GM21737 (cell line): ENCODE results near the gene SDR39U1.

ENCODE experiments used
- ATAC-seq: cut with Tn5 transposase; IDR thresholded peaks from one replicate; pipeline ENCODE4 v1.9.1; 2021; ENCODE audit warnings: mild to moderate bottlenecking, moderate library complexity; ENCODE audit not compliant: unreplicated experiment

SDR39U1 gene

DNA sequence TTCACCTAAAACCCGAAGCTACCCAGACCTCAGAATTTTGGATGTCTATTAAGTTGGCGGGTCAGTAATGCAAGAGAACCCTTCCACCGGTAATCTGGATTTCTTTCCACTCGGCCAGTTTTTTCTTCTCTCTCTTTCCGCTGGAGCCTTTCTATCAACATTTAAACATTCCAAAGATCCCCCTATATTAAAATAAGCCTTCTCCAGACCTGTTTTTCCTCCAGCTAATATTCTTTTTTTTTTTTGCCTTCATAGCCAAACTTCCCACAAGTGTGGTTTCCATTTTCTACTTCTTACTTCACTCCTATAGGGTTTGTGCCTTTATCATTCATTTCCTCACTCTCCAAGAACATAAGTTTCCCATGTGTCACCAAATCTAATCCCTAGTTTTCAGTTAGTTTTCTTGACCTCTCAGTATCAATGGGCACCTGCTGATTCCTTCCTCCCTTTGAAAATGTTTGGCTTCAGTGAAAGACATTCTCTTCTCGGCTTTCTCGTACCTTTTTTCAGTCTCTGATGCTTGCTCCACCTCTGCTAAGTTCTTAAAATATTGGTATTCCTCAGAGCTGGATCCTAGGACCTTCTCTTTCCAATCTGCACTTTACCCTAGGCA lies 583 bp upstream of the SDR39U1 start:
- no peak for ATAC-seq

DNA sequence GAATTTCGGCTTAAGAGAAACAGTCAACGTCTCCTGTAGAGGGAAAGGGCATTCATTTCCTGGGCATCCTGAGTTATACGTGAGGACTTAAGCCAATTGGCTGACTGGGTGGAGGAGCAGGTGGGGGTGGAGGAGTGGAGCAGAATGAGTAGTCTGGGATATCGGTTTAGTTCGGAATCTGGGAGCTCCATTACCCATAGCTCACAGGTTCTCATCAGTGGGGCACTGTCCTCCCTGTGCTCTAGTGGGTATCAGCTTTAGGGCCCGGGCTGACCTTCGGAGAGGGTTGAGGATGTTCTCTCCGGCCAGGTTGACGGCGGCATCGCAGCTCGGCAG lies 704 bp downstream of the SDR39U1 start:
- no peak for ATAC-seq

- no peak for ATAC-seq
Measured at GRCh38 chr14:24441485-24441884, 1.1 kb downstream of the SDR39U1 start.

DNA sequence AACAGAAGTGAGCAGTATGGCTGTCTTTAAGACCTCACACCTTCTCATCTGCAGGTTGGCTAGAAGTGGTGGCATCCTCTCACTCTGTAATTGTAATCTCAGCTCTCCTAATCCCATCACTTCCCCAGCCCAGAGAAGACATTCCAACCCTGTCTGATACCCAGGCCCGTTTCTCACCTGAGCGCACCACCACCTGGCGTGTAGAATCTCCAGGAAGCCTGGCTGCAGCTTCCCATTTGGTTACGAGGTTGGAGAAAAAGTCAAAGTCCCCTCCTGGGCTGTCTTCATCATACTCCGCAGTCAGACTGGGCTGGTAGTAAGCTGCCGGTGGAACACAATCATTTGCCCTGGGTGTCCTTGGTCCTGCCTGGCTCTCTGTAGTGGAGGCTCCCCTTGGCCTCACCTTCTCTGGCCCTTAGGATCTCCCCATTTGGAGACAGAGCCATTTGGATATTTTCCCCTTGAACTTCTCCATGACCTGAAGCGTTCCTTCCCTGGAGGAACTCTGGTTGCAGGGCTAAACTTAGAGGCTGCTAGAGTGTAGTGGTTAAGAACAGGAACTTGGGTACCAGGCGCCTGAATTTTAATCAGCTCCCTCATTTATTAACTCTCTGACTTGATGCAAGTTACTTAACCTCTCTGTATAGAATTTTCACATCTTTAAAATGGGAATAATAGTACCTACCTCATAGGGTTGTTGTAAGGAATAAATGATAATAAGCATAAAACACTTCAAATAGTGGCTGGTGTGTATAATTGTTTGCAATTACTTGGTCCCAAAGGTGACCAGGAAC lies 1.8 kb downstream of the SDR39U1 start:
- no peak for ATAC-seq

- ATAC-seq, result no peak
Measured at GRCh38 chr14:24439830-24440605, 2.6 kb downstream of the SDR39U1 start.

DNA sequence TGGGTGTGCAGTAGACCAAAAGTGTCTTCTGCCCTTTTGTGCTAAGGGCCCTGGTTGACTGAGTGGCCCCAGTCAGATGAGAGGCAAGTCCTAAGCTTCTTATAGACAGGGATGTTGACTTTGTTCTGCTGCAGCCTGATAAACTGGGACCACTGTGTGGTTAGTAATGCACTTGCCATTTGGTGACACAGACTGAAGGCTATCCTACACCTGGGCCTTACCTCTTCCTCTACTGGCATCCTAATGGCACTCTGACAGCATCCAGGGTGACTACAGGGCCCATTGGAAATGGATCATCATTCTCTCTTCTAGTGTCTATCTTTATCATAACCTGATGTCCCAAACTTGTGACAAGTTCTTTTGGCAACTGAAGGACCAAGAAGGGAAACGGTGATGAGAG lies 3.3 kb downstream of the SDR39U1 start:
- no peak for ATAC-seq

DNA sequence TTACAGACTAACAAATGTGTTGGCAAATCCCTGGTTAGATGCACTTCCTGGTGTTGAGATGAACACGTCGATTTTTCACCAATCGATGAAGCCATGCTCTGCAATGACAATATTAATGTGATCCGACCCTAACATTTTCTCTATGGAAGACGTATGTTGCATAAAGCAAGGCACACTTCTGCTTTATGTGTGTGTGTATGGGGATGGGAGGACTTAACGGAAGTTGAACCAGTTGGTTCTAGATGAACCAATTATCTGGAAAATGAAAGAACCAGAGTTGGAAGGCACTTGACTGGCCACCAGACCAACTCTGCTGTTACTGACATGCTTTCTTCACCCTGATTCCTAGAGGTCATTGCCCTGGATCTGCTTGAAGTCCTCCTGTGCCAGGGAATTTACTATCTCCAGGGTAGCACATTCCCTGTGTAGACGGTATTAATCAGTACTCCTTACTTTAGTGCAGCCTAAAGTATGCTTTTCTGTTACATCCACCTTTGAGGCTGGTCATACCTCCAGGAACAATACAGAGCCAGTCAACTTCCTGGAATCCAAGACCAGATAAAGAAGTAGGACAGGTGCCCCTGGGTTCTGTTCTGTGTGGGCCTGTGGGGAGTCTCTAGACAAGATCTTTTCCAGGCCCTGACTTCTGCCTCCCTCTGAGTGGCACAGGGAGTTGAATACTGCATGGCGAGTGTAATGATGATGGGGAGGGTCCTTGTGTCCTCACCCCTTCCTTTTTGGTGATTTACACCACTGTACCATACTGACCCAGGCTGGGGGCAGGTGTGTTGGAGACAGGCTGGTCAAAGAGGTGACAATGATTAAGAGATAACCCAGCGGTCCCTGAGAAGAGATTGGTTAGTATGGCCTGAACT lies 4.1 kb downstream of the SDR39U1 start:
- no peak for ATAC-seq

DNA sequence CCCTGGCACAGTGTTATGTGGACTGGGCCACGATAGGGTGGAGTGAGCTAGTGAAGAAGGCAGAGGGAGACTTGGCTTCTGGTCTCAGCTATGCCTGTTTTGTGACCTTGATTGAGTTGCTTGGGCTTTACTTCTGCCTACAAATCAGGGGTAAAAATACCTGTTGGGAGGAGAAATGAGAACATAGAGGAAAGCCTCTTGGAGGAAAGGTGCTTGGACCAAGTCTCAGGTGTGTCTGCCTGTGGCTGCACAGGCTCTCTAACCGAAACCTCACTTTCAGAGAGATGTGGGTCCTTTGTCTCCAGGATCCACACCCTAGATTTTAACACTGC lies 4.9 kb downstream of the SDR39U1 start:
- no peak for ATAC-seq

- no peak for ATAC-seq
Measured at GRCh38 chr14:24437020-24437735, 5.4 kb downstream of the SDR39U1 start.

- no peak for ATAC-seq
Measured at GRCh38 chr14:24436355-24437019, 6.1 kb downstream of the SDR39U1 start.

DNA sequence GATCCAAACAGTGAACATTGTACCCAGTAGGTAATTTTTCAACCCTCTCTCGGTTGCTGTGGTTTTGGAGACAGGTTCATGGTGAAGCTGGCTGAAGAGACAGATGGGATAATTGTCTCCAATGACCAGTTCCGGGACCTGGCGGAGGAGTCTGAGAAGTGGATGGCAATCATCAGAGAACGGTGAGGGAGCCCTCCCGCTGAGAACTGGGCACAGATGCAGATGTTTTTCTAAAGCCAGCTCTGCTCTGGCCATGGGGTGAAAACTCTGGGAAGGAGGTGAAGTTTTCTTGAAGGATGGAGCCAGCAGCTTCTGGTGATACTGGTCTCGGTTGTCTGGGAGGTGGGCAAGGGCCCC lies 6.6 kb downstream of the SDR39U1 start:
- ATAC-seq, result no peak

DNA sequence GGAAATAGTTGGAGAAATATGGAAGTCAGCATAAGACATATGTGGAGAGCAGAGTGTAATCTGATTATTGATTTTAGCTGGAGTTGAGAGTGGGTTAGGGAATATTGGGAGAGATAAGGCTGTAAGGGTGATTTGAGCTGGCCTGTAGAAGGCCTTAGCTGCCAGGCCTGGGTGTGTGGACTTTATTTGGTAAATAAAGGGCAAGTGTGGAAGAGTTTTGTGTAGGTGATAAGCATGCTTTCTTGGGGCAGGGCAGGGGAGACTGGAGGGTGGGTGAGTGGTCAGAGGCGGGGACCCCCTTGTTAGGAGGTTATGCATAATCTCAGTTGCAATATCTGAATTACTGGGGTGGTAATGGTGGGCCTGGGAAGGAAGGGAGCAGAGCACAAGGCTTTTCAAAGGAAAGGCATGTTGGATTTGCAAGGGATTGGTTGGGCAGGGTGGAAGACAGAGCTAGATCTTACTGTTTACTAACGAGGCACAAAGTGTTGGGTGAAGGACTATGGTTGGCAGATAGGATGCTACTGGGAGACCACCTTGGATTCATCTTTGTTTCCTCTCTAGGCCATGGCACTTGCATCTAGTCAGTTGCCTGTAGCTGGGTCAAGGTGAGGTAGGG lies 7.3 kb downstream of the SDR39U1 start:
- ATAC-seq, result no peak

- no peak for ATAC-seq
Measured at GRCh38 chr14:24434676-24435075, 7.9 kb downstream of the SDR39U1 start.

DNA sequence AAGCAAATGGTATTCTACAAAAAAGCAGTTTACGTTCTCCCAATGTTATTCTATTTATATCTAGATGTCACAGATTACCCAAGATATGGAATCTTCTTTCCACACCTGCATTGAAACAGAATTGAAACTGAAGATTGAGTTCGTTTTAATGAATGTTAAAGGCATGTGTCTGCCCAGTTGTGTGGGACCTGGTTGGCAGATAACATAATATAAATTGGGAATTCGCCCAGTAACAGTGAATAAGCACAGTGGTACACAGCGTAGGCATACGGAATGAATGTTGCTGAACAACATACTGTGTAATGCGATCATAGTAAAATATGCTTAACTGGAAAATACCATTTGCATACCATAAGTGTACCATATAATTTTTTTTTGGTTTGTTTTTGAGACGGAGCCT lies 8.5 kb downstream of the SDR39U1 start:
- no peak for ATAC-seq

DNA sequence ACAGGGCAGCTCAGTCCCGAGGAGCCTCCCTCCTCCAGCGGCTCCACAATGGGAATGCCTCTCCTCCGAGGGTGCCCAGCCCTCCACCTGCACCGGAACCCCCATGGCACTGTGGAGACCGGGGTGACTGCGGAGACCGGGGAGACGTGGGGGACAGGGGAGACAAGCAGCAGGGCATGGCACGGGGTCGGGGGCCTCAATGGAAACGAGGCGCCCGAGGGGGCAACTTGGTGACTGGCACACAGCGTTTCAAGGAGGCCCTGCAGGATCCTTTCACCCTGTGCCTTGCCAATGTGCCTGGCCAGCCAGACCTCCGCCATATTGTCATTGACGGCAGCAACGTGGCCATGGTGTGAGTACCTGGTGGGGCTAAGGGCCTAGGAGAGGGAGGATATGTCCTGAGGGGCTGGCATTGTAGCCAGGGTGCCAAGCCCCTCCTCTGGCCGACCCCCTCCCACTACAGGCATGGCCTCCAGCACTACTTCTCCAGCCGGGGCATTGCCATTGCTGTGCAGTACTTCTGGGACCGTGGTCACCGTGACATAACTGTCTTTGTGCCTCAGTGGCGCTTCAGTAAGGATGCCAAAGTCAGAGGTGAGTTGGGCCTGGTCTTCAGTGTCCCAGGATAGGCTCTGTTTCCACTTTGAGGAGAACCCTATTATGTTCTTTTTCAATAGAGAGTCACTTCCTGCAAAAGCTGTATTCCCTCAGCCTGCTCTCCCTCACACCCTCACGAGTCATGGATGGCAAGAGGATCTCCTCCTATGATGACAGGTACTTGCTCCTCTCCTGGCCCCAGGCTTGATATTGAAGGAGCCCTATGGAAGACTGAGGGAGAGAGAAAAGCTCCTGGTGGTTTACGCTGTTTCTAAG lies 10.1 kb downstream of the SDR39U1 start:
- ATAC-seq, result no peak

GRCh38 chr14:24431569-24432258 lies 10.9 kb downstream of the SDR39U1 start:
- peak; percentile 48 for ATAC-seq

DNA sequence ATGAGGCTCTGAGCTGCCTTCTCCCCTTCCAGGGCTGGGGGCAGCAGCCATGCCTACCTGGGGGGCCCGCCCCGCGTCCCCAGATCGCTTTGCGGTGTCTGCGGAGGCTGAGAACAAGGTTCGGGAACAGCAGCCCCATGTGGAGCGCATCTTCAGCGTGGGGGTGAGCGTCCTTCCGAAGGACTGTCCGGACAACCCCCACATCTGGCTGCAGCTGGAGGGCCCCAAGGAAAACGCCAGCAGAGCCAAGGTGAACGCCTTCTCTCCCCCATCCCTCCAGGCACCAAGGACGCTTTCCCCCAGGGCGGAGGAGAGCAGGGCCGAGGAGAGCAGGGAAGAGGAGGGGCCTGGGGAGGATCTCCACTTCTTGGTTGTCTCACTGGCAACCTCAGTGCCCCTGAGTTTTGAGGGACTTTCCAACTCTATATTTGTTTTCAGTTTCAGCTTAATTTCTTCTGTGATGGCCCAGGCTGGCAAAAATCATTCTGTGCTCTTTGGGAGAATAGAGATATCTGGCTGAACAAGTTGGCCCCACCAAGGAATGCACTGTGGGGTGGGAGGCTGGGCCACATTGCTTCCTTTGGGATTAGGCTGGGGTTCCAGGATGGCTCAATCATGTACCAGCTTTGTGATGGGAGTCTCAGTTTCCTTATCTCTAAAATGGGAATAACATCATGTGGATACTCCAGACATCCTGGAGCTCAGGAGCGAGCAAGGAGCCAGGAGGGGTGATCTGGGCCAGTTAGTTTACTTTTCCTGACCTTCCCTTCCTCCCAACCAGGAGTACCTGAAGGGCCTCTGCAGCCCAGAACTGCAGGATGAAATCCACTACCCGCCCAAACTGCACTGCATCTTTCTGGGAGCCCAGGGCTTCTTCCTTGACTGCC lies 11.7 kb downstream of the SDR39U1 start:
- no peak for ATAC-seq
